NCI-H446 (cell line): Measurements from ENCODE around the gene GAA.
"Not testable (repeated sequence)": the region's sequence is repeated elsewhere in the genome, so short reads cannot be mapped to it uniquely, and the experiment has no call there.

Source experiments
- DNase-seq, 2 experiments: peaks; one replicate each; lab custom pipeline; 2025; lab: John Stamatoyannopoulos, UW

The GAA gene

GRCh38 chr17:80083136-80083661, 18.2 kb upstream of the GAA start:
- DNase-seq: no peak

GRCh38 chr17:80084773-80085172, 16.6 kb upstream of the GAA start:
- DNase-seq: no peak

- no peak for DNase-seq
These were observed 15.3 kb upstream of the GAA start for GRCh38 chr17:80086081-80086480.

- DNase-seq: no peak
These were observed 14.8 kb upstream of the GAA start for GRCh38 chr17:80086616-80087015.

- no peak for DNase-seq
These were observed 13.8 kb upstream of the GAA start for GRCh38 chr17:80087346-80088265.

- DNase-seq: no peak
These were observed 11.6 kb upstream of the GAA start for GRCh38 chr17:80089762-80090161.

GRCh38 chr17:80090164-80090563, 11.2 kb upstream of the GAA start:
- DNase-seq: not testable (repeated sequence)

GRCh38 chr17:80091376-80091775, 10.0 kb upstream of the GAA start:
- DNase-seq: peak in 1 of 2 experiments; percentile 40

GRCh38 chr17:80092959-80093358, 8.4 kb upstream of the GAA start:
- DNase-seq: no peak

GRCh38 chr17:80095038-80095843, 6.1 kb upstream of the GAA start:
- no peak for DNase-seq

GRCh38 chr17:80095844-80096475, 5.4 kb upstream of the GAA start:
- DNase-seq: no peak

- peak in 1 of 2 experiments; percentile 25 for DNase-seq
These were observed 4.8 kb upstream of the GAA start for GRCh38 chr17:80096561-80097021.

- DNase-seq: no peak
These were observed 4.2 kb upstream of the GAA start for GRCh38 chr17:80097127-80097621.

GRCh38 chr17:80097844-80098691, 3.3 kb upstream of the GAA start:
- DNase-seq: no peak

GRCh38 chr17:80099291-80100034, 1.9 kb upstream of the GAA start:
- DNase-seq: no peak

- DNase-seq: no peak
These were observed 1.4 kb upstream of the GAA start for GRCh38 chr17:80100035-80100323.

GRCh38 chr17:80101946-80102663, 724 bp downstream of the GAA start:
- no peak for DNase-seq

GRCh38 chr17:80102664-80103448, 1.5 kb downstream of the GAA start:
- DNase-seq: no peak
